Caco-2 (cell line): Measurements from ENCODE around the gene BLMH. TPM values are rescaled to one million over a fixed set of nuclear protein-coding genes. Genes with fewer than 3 reads are reported as not detected.

Experiments
- BruUV-seq: library from RNA; stranded (reverse); fragments of 400-500 nt; replicated peaks from 2 replicates; lab custom pipeline; 2021; lab: Mats Ljungman, UMichigan
- CTCF ChIA-PET: fragments of 300-600 bp; sonication (Branson Sonifier 250); formaldehyde crosslinking; loops from one replicate; lab custom pipeline; 2022; ENCODE audit warnings: antibody characterized with exemption; lab: Charles Lee
- POLR2A ChIA-PET: fragments of 300-600 bp; sonication (Branson Sonifier 250); formaldehyde crosslinking; loops from one replicate; lab custom pipeline; 2022; ENCODE audit warnings: antibody characterized with exemption; lab: Charles Lee
- DNase-seq, 2 experiments: peaks; one replicate each; pipeline versions ENCODE4 v3.0.0 to v3.0.0-alpha.2; 2020 to 2022
- H3K27me3 ChIP-seq: replicated peaks from 2 replicates; pipeline ENCODE4 v1.6.0; 2011; ENCODE audit warnings: low read length; ENCODE audit not compliant: control insufficient read depth, insufficient read depth
- H3K36me3 ChIP-seq: 2 replicates; pipeline ENCODE4 v1.5.1; 2011; ENCODE audit warnings: low read length; ENCODE audit not compliant: control insufficient read depth, insufficient read depth
- H3K4me1 ChIP-seq: fragments of 250-450 bp; sonication (Bioruptor Pico); 2 replicates; pipeline ENCODE4 v1.5.1; 2020; ENCODE audit warnings: mild to moderate bottlenecking
- H3K4me3 ChIP-seq: 2 replicates; pipeline ENCODE4 v1.5.1; 2011; ENCODE audit warnings: low read depth, mild to moderate bottlenecking, control low read depth, low read length
- H3K9me3 ChIP-seq: fragments of 250-450 bp; sonication (Bioruptor Pico); 2 replicates; pipeline ENCODE4 v1.5.1; 2020; ENCODE audit warnings: mild to moderate bottlenecking, moderate library complexity
- H3K27ac Mint-ChIP-seq: one replicate; pipeline ENCODE4 v1.8.0; 2022; ENCODE audit warnings: mixed read lengths; ENCODE audit not compliant: unreplicated experiment
- H3K27me3 Mint-ChIP-seq: one replicate; pipeline ENCODE4 v1.8.0; 2022; ENCODE audit warnings: mixed read lengths; ENCODE audit not compliant: insufficient read depth, unreplicated experiment
- H3K36me3 Mint-ChIP-seq: one replicate; pipeline ENCODE4 v1.8.0; 2022; ENCODE audit warnings: mild to moderate bottlenecking, mixed read lengths; ENCODE audit not compliant: insufficient read depth, unreplicated experiment
- H3K4me1 Mint-ChIP-seq: one replicate; pipeline ENCODE4 v1.8.0; 2022; ENCODE audit warnings: low read depth, mixed read lengths; ENCODE audit not compliant: unreplicated experiment
- H3K4me3 Mint-ChIP-seq: one replicate; pipeline ENCODE4 v1.8.0; 2022; ENCODE audit warnings: mild to moderate bottlenecking, moderate library complexity, mixed read lengths; ENCODE audit not compliant: unreplicated experiment
- H3K9me3 Mint-ChIP-seq: one replicate; pipeline ENCODE4 v1.8.0; 2022; ENCODE audit warnings: mixed read lengths; ENCODE audit not compliant: unreplicated experiment
- intact Hi-C: fragments of 100-400 bp; cut with micrococcal nuclease; formaldehyde crosslinking; loops from one replicate; pipeline ENCODE4 v1.10.0; 2022; ENCODE audit not compliant: unreplicated experiment
- total RNA-seq: library from RNA; stranded (reverse); gene quantifications from 2 replicates; pipeline ENCODE4 v1.2.3, GENCODE V29; 2022
- TF ChIP-seq, protein P1 (sequence below), 2 experiments: fragments of 200-600 bp in 1 of 2; IDR thresholded peaks; 1 replicate in 1 of 2; 2 replicates in 1 of 2; pipeline versions ENCODE4 v1.5.1 to v1.8.0; 2011 to 2022; ENCODE audit warnings: antibody characterized with exemption in 1 of 2, control low read depth in 1 of 2, inconsistent platforms in 1 of 2, low read depth in 1 of 2, low read length in 1 of 2, mild to moderate bottlenecking in 1 of 2, moderate library complexity in 1 of 2; ENCODE audit not compliant: insufficient read depth in 1 of 2, severe bottlenecking in 1 of 2, unreplicated experiment in 1 of 2

The BLMH gene
- total RNA-seq, 1 experiment from 2014 or later = 56.1 TPM

DNA sequence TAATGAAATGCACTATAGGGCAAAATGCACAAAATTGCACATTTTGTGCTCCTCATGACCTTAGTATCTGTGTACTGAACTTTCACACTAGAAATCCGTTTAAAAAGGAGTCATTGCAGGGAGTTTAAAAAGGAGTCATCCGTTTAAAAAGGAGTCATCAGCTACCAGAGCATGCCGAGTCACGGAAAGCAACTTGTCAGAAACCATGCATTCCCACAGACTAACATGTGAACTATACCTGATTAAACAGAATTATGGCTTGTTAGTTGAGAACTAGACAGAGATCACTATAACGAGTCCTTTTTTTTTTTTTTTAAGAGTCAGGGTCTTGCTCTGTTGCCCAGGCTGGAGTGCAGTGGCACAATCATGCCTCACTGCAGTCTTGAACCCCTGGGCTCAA, 92.1 kb downstream of the BLMH start:
- ChIA-PET CTCF (no interaction called here), POLR2A (no interaction called here)
- H3K36me3 ChIP-seq = no peaks in the 10 kb centered on the region
- DNase-seq = no peak
- no peak overlapping the region for H3K4me3 Mint-ChIP-seq
- no peaks in the 10 kb centered on the region for H3K9me3 ChIP-seq
- intact Hi-C loops = loop anchor here (10.0 kb wide), 1 partner anchor 75 kb away; no protein-coding TSS in a partner anchor
- BruUV-seq = no TSS peak
- no peaks in the 10 kb centered on the region for H3K27me3 ChIP-seq
- H3K4me3 ChIP-seq = no peak overlapping the region
- peaks cover 4% of the 10 kb centered on the region for H3K36me3 Mint-ChIP-seq
- no peak overlapping the region for H3K27ac Mint-ChIP-seq
- H3K4me1 ChIP-seq = no peaks in the 10 kb centered on the region
- H3K9me3 Mint-ChIP-seq = no peaks in the 10 kb centered on the region
- TF ChIP-seq, protein P1, sequence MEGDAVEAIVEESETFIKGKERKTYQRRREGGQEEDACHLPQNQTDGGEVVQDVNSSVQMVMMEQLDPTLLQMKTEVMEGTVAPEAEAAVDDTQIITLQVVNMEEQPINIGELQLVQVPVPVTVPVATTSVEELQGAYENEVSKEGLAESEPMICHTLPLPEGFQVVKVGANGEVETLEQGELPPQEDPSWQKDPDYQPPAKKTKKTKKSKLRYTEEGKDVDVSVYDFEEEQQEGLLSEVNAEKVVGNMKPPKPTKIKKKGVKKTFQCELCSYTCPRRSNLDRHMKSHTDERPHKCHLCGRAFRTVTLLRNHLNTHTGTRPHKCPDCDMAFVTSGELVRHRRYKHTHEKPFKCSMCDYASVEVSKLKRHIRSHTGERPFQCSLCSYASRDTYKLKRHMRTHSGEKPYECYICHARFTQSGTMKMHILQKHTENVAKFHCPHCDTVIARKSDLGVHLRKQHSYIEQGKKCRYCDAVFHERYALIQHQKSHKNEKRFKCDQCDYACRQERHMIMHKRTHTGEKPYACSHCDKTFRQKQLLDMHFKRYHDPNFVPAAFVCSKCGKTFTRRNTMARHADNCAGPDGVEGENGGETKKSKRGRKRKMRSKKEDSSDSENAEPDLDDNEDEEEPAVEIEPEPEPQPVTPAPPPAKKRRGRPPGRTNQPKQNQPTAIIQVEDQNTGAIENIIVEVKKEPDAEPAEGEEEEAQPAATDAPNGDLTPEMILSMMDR (IDR thresholded peaks at IDR 0.05; ENCODE audit: insufficient read depth in 1 of 2, low read depth in 1 of 2, low read length in 1 of 2, severe bottlenecking in 1 of 2, unreplicated experiment in 1 of 2) = no peak
- H3K4me1 Mint-ChIP-seq = no peaks in the 10 kb centered on the region
- H3K27me3 Mint-ChIP-seq = no peaks in the 10 kb centered on the region

Other genes starting within 250 kb of the BLMH start
- gene NSRP1, start 175.1 kb downstream of the BLMH start, total RNA-seq = 25.4 and 28.0 TPM in 2 replicates
- 15.0 and 20.6 TPM in 2 replicates for gene SLC6A4, start 56.2 kb downstream of the BLMH start, total RNA-seq
- gene TMIGD1, start 42.1 kb upstream of the BLMH start, total RNA-seq = not detected in 2 replicates
- gene CPD, start 87.0 kb upstream of the BLMH start, total RNA-seq = 127 and 149 TPM in 2 replicates
- gene GOSR1, start 185.5 kb upstream of the BLMH start, total RNA-seq = 78.3 and 86.5 TPM in 2 replicates